GM23248 (cell line): Measurements from ENCODE around the gene REEP5. TPM values are rescaled to one million over a fixed set of nuclear protein-coding genes. Genes with fewer than 3 reads are reported as not detected.

ENCODE experiments used
- DNase-seq: peaks from one replicate; pipeline ENCODE4 v3.0.0-alpha.2; 2015
- H2AFZ ChIP-seq: fragments of 200-600 bp; sonication (generic); 2 replicates; pipeline ENCODE4 v1.6.1; 2016; ENCODE audit warnings: antibody characterized with exemption
- H3F3A ChIP-seq: fragments of 200-600 bp; sonication (generic); 2 replicates; pipeline ENCODE4 v1.6.1; 2016; ENCODE audit warnings: mild to moderate bottlenecking, antibody characterized with exemption, mixed run types; ENCODE audit not compliant: insufficient read depth
- H3K27ac ChIP-seq: fragments of 200-600 bp; sonication (generic); 2 replicates; pipeline ENCODE4 v1.5.1; 2016; ENCODE audit warnings: mild to moderate bottlenecking
- H3K27me3 ChIP-seq: fragments of 200-600 bp; sonication (generic); replicated peaks from 2 replicates; pipeline ENCODE4 v1.6.1; 2016; ENCODE audit warnings: mild to moderate bottlenecking; ENCODE audit not compliant: insufficient read depth
- H3K36me3 ChIP-seq: fragments of 200-600 bp; sonication (generic); 2 replicates; pipeline ENCODE4 v1.6.1; 2016; ENCODE audit warnings: low read depth, mild to moderate bottlenecking
- H3K4me1 ChIP-seq: fragments of 200-600 bp; sonication (generic); 2 replicates; pipeline ENCODE4 v1.6.1; 2016; ENCODE audit warnings: mild to moderate bottlenecking; ENCODE audit not compliant: insufficient read depth
- H3K4me2 ChIP-seq: fragments of 200-600 bp; sonication (generic); one replicate; pipeline ENCODE4 v1.6.1; 2016; ENCODE audit warnings: mild to moderate bottlenecking; ENCODE audit not compliant: unreplicated experiment
- H3K4me3 ChIP-seq: fragments of 200-600 bp; sonication (generic); 2 replicates; pipeline ENCODE4 v1.5.1; 2016; ENCODE audit warnings: mild to moderate bottlenecking
- H3K79me2 ChIP-seq: fragments of 200-600 bp; sonication (generic); 2 replicates; pipeline ENCODE4 v1.6.1; 2016; ENCODE audit warnings: mild to moderate bottlenecking; ENCODE audit not compliant: insufficient read depth
- H3K9ac ChIP-seq: fragments of 200-600 bp; sonication (generic); 2 replicates; pipeline ENCODE4 v1.6.1; 2016; ENCODE audit warnings: mild to moderate bottlenecking
- H3K9me2 ChIP-seq: fragments of 200-600 bp; sonication (generic); 2 replicates; pipeline ENCODE4 v1.6.1; 2016; ENCODE audit warnings: mixed run types, mild to moderate bottlenecking, moderate library complexity; ENCODE audit not compliant: insufficient read depth
- H3K9me3 ChIP-seq: fragments of 200-600 bp; sonication (generic); one replicate; pipeline ENCODE4 v1.6.1; 2017; ENCODE audit warnings: low read depth
- H4K20me1 ChIP-seq: fragments of 200-600 bp; sonication (generic); 2 replicates; pipeline ENCODE4 v1.6.0; 2016; ENCODE audit not compliant: insufficient read depth
- EZH2 ChIP-seq: fragments of 200-600 bp; sonication (generic); IDR thresholded peaks from 2 replicates; pipeline ENCODE4 v1.6.1; 2018; ENCODE audit warnings: antibody characterized with exemption, mild to moderate bottlenecking; ENCODE audit not compliant: insufficient read depth, poor library complexity, severe bottlenecking
- EZH2phosphoT487 ChIP-seq: fragments of 200-600 bp; sonication (generic); IDR thresholded peaks from 2 replicates; pipeline ENCODE4 v1.6.1; 2018; ENCODE audit warnings: antibody characterized with exemption, moderate library complexity, mild to moderate bottlenecking, low read depth; ENCODE audit not compliant: insufficient read depth
- WGBS, 2 experiments: methylation state at CpG; one replicate each; pipeline ENCODE4 v1.1.6; 2015 to 2017; ENCODE audit warnings: low lambda C conversion rate in 2 of 2, low coverage in 1 of 2; ENCODE audit errors: missing lambda C conversion rate in 2 of 2; 5-methylcytosine and 5-hydroxymethylcytosine counted together
- in situ Hi-C: fragments of 300-500 bp; cut with MboI; formaldehyde crosslinking; loops from 2 replicates; pipeline ENCODE4 v1.15.0; 2020
- polyA plus RNA-seq: library from polyadenylated mRNA; unstranded; fragments of >200 nt; fragmentation: Nextera tagmentation; extraction: Ambion mirVana; gene quantifications from 2 replicates; pipeline ENCODE4 v1.2.1, GENCODE V29; 2016
- total RNA-seq: library from RNA; depleted of rRNA; stranded (reverse); fragments of >200 nt; shearing (Covaris generic); gene quantifications from 2 replicates; pipeline ENCODE4 v1.2.3, GENCODE V29; 2014

Gene REEP5
- total and polyA plus RNA-seq, 2 experiments from 2014 or later: 52.3 to 227 TPM

DNA sequence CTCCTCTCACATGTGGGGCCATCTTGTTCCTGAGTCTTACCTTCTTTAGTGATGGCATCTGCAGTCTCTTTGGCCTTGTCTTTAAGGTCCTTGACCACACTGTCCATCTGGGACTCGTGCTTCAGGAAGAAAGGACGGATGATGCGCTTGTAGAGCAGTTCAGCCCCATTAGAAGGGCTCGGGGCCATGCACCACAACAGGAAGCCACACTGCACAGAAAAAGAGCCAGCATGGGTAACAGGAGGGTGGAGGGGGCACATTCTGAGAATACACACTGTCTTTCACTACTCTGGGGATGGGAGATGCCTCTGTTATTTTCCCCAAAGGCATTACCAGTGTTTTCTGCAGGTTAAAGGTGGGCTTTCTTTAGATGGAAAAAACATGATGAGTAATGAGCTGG lies 35.1 kb downstream of the REEP5 start:
- no peak overlapping the region for H2AFZ ChIP-seq
- H3K9me2 ChIP-seq: no peaks in the 10 kb centered on the region
- H3K27ac ChIP-seq: no peak overlapping the region
- no peaks in the 10 kb centered on the region for H3K4me1 ChIP-seq
- no peak overlapping the region for H3K4me2 ChIP-seq
- H3K36me3 ChIP-seq: peaks cover 36% of the 10 kb centered on the region
- H3K9me3 ChIP-seq: no peaks in the 10 kb centered on the region
- H3K79me2 ChIP-seq: peaks cover 69% of the 10 kb centered on the region
- H3K4me3 ChIP-seq: no peak overlapping the region
- no peak overlapping the region for H3K9ac ChIP-seq
- TF ChIP-seq EZH2phosphoT487: no peak
- TF ChIP-seq EZH2: no peak
- WGBS, 2 experiments: 93 to 97% methylated on average over 4 of the region's 4 CpGs
- DNase-seq: no peak
- in situ Hi-C loops: no loop called here
- no peaks in the 10 kb centered on the region for H4K20me1 ChIP-seq
- H3K27me3 ChIP-seq: no peaks in the 10 kb centered on the region
- H3F3A ChIP-seq: peaks cover 14% of the 10 kb centered on the region; the same call in 1 of the 2 replicates

GRCh38 chr5:112885001-112885400 lies 37.0 kb downstream of the REEP5 start:
- Histone ChIP-seq H3K9ac (no peak overlapping the region), H3K79me2 (peaks cover 64% of the 10 kb centered on the region), H3K9me3 (no peaks in the 10 kb centered on the region), H2AFZ (no peak overlapping the region), H3K9me2 (no peaks in the 10 kb centered on the region), H3K4me2 (no peak overlapping the region), H3K36me3 (peaks cover 41% of the 10 kb centered on the region), H4K20me1 (no peaks in the 10 kb centered on the region), H3K27me3 (no peaks in the 10 kb centered on the region), H3K4me1 (no peaks in the 10 kb centered on the region), H3F3A (peaks cover 14% of the 10 kb centered on the region; the same call in 1 of the 2 replicates), H3K4me3 (no peak overlapping the region), H3K27ac (no peak overlapping the region)
- 88 to 91% methylated on average over 3 of the region's 3 CpGs for WGBS, 2 experiments
- TF ChIP-seq EZH2: no peak
- TF ChIP-seq EZH2phosphoT487: no peak
- in situ Hi-C loops: no loop called here
- no peak for DNase-seq

GRCh38 chr5:112883192-112883591 lies 38.8 kb downstream of the REEP5 start:
- Histone ChIP-seq H3K4me3 (no peak overlapping the region), H3K4me1 (no peaks in the 10 kb centered on the region), H3K4me2 (no peak overlapping the region), H3F3A (peaks cover 18% of the 10 kb centered on the region; the same call in 1 of the 2 replicates), H3K27me3 (no peaks in the 10 kb centered on the region), H3K9me2 (no peaks in the 10 kb centered on the region), H3K9me3 (no peaks in the 10 kb centered on the region), H3K36me3 (peaks cover 43% of the 10 kb centered on the region), H2AFZ (no peak overlapping the region), H3K27ac (no peak overlapping the region), H3K79me2 (peaks cover 60% of the 10 kb centered on the region), H3K9ac (no peak overlapping the region), H4K20me1 (no peaks in the 10 kb centered on the region)
- in situ Hi-C loops: no loop called here
- DNase-seq: no peak
- TF ChIP-seq EZH2: no peak
- 94 to 95% methylated on average over 2 of the region's 2 CpGs for WGBS, 2 experiments

DNA sequence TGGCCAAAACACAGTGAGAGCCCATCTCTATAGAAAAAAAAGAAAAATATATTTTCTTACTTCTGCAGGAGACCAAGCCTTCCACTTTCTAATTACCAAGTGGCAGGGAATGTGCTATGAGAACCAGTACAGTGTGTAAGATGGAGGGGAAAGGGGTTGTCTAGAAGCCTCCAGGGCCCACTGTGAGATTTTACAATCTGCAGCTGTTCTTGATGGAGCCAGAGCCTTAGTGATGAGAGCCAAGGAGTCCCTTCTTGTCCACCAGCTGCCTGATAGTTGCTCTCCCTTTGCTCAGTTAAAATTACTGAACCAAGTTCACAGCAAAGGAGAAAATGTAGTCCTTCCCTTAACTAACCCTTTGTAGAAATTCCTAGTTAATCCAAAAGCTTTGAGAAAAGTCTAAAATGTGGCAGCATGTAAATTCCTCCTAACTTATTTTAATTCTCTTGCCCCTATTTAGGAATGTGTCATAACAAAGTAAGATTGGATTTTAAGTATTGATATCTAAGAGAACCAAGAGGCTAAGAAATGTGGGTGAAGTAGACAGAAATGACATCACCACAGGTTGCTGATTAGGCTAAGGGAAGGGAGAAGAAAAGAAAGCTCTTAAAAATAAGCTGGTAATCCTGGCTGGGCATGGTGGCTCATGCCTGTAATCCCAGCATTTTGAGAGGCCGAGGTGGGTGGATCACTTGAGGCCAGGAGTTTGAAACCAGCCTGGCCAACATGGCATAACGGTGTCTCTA lies 41.6 kb downstream of the REEP5 start:
- Histone ChIP-seq H3F3A (peaks cover 39% of the 10 kb centered on the region), H3K4me1 (no peaks in the 10 kb centered on the region), H3K27ac (no peak overlapping the region), H3K9me2 (no peaks in the 10 kb centered on the region), H3K4me3 (no peak overlapping the region), H3K79me2 (peaks cover 63% of the 10 kb centered on the region), H3K9ac (no peak overlapping the region), H3K36me3 (peaks cover 38% of the 10 kb centered on the region), H3K4me2 (no peak overlapping the region), H2AFZ (no peak overlapping the region), H4K20me1 (no peaks in the 10 kb centered on the region), H3K27me3 (no peaks in the 10 kb centered on the region), H3K9me3 (no peaks in the 10 kb centered on the region)
- in situ Hi-C loops: no loop called here
- no peak for TF ChIP-seq EZH2phosphoT487
- TF ChIP-seq EZH2: no peak
- DNase-seq: no peak
- WGBS, 2 experiments: 59 to 83% methylated on average over 2 of the region's 2 CpGs
